ENCODE measurements around the gene PCDHA7. TPM values are rescaled to one million over a fixed set of nuclear protein-coding genes. Genes with fewer than 3 reads are reported as not detected.
"Not testable (repeated sequence)": the region's sequence is repeated elsewhere in the genome, so short reads cannot be mapped to it uniquely, and the experiment has no call there.

PCDHA7 gene
- total and polyA plus RNA-seq, 2 of the 4 experiments (the other 2 are of a cell fraction) = 0.10 to 0.18 TPM

DNA sequence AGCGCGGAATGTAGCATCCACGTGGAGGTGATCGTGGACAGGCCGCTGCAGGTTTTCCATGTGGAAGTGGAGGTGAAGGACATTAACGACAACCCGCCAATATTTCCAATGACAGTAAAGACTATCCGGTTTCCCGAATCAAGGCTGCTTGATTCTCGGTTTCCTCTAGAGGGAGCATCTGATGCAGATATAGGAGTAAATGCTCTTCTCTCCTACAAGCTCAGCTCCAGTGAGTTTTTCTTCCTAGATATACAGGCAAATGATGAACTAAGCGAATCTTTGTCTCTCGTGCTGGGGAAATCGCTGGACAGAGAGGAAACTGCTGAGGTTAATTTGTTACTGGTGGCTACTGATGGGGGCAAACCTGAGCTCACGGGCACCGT lies 38.8 kb upstream of the PCDHA7 start:
- no peak overlapping the region for H3K14ac ChIP-seq (replicated peaks; ENCODE audit: low read depth, low read length)
- no peak overlapping the region for H3K27ac ChIP-seq (ENCODE audit: insufficient read depth, low read length)
- no peak overlapping the region for H3K4me3 ChIP-seq (ENCODE audit: insufficient read depth, low read depth, low read length)
- WGBS, 2 experiments (ENCODE audit: extremely low coverage in 2 of 2, insufficient read length in 1 of 2) = no CpG with 5 or more reads among the region's 15 CpGs
- H2BK15ac ChIP-seq (ENCODE audit: low read depth, low read length) = no peak overlapping the region
- in situ Hi-C loops (cut with MboI; ENCODE audit: low sequenced_read_pairs) = no loop called here
- H2AK5ac ChIP-seq (ENCODE audit: low read depth, low read length) = no peak overlapping the region
- no peak overlapping the region for H2BK120ac ChIP-seq (ENCODE audit: low read depth, low read length)
- no peak overlapping the region for H3K56ac ChIP-seq (ENCODE audit: extremely low read depth, insufficient read depth, low read length)
- H3K23ac ChIP-seq (ENCODE audit: low read depth, low read length) = no peak overlapping the region
- H3K18ac ChIP-seq (ENCODE audit: low read depth, low read length) = no peak overlapping the region
- no peak overlapping the region for H2AK9ac ChIP-seq (replicated peaks; ENCODE audit: low read depth, low read length, poor library complexity)
- H3K4me1 ChIP-seq (ENCODE audit: control insufficient read depth, insufficient read depth, low read length) = no peaks in the 10 kb centered on the region
- no peak overlapping the region for H3K4ac ChIP-seq (ENCODE audit: low read depth, low read length)
- H3K36me3 ChIP-seq (ENCODE audit: control insufficient read depth, insufficient read depth, low read length) = no peaks in the 10 kb centered on the region
- no peak overlapping the region for H3K9ac ChIP-seq (ENCODE audit: low read depth, low read length)
- no peak overlapping the region for H2BK20ac ChIP-seq (ENCODE audit: low read depth, low read length)
- H2AFZ ChIP-seq (replicated peaks; ENCODE audit: low read length, poor library complexity) = no peak overlapping the region
- BruUV-seq (replicated peaks) = no TSS peak
- no peak for TF ChIP-seq RFX5 (IDR thresholded peaks at IDR 0.05; ENCODE audit: low read depth, low read length)
- TF ChIP-seq, protein P1, sequence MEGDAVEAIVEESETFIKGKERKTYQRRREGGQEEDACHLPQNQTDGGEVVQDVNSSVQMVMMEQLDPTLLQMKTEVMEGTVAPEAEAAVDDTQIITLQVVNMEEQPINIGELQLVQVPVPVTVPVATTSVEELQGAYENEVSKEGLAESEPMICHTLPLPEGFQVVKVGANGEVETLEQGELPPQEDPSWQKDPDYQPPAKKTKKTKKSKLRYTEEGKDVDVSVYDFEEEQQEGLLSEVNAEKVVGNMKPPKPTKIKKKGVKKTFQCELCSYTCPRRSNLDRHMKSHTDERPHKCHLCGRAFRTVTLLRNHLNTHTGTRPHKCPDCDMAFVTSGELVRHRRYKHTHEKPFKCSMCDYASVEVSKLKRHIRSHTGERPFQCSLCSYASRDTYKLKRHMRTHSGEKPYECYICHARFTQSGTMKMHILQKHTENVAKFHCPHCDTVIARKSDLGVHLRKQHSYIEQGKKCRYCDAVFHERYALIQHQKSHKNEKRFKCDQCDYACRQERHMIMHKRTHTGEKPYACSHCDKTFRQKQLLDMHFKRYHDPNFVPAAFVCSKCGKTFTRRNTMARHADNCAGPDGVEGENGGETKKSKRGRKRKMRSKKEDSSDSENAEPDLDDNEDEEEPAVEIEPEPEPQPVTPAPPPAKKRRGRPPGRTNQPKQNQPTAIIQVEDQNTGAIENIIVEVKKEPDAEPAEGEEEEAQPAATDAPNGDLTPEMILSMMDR (conservative IDR thresholded peaks at IDR 0.05; ENCODE audit: low read depth, low read length) = 0 out of 2 replicates have a peak, but pooled peaks have one; percentile 7
- DNase-seq (no peak), ATAC-seq (ENCODE audit: low read depth) (no peak)
- H3K79me1 ChIP-seq (ENCODE audit: low read depth in 1 of 2, low read length in 2 of 2) = no peaks in the 10 kb centered on the region
- CTCF ChIA-PET = no interaction called here
- H3K27me3 ChIP-seq (ENCODE audit: control insufficient read depth, insufficient read depth, low read length) = no peaks in the 10 kb centered on the region
- H3K9me1 ChIP-seq (ENCODE audit: insufficient read depth, low read length) = no peaks in the 10 kb centered on the region
- H4K20me1 ChIP-seq (ENCODE audit: insufficient read depth, low read length) = no peaks in the 10 kb centered on the region
- POLR2A ChIA-PET (ENCODE audit: unreplicated experiment) = no interaction called here
- dilution Hi-C loops (cut with HindIII; ENCODE audit: low sequenced_read_pairs, unreplicated experiment) = no loop called here
- intact Hi-C loops (cut with micrococcal nuclease) = no loop called here
- no peak overlapping the region for H4K8ac ChIP-seq (ENCODE audit: low read depth in 2 of 2, low read length in 2 of 2)
- no peak overlapping the region for H4K91ac ChIP-seq (ENCODE audit: insufficient read depth, low read depth, low read length)
- H3K9me3 ChIP-seq (ENCODE audit: control insufficient read depth, insufficient read depth, low read length) = peaks cover 14% of the 10 kb centered on the region
- H2BK5ac ChIP-seq (ENCODE audit: low read depth, low read length, poor library complexity, severe bottlenecking) = no peak overlapping the region
- no peak overlapping the region for H4K5ac ChIP-seq (ENCODE audit: low read depth, low read length)
- no peak overlapping the region for H3K4me2 ChIP-seq (ENCODE audit: low read depth, low read length)

DNA sequence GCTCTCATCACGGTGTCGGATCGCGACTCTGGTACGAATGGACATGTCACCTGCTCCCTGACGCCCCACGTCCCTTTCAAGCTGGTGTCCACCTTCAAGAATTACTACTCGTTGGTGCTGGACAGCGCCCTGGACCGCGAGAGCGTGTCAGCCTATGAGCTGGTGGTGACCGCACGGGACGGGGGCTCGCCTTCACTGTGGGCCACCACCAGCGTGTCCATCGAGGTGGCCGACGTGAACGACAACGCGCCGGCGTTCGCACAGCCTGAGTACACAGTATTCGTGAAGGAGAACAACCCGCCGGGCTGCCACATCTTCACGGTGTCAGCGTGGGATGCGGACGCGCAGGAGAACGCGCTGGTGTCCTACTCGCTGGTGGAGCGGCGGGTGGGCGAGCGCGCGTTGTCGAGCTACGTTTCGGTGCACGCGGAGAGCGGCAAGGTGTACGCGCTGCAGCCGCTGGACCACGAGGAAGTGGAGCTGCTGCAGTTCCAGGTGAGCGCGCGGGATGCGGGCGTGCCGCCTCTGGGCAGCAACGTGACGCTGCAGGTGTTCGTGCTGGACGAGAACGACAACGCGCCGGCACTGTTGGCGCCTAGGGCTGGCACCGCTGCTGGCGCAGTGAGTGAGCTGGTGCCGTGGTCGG lies 37.9 kb upstream of the PCDHA7 start:
- H3K4ac ChIP-seq (ENCODE audit: low read depth, low read length); H2BK15ac ChIP-seq (ENCODE audit: low read depth, low read length); H4K5ac ChIP-seq (ENCODE audit: low read depth, low read length); H3K27ac ChIP-seq (ENCODE audit: insufficient read depth, low read length); H3K14ac ChIP-seq (replicated peaks; ENCODE audit: low read depth, low read length); H3K9me1 ChIP-seq (ENCODE audit: insufficient read depth, low read length); H3K4me3 ChIP-seq (ENCODE audit: insufficient read depth, low read depth, low read length); H3K27me3 ChIP-seq (ENCODE audit: control insufficient read depth, insufficient read depth, low read length); H3K79me1 ChIP-seq (ENCODE audit: low read depth in 1 of 2, low read length in 2 of 2); H2BK5ac ChIP-seq (ENCODE audit: low read depth, low read length, poor library complexity, severe bottlenecking); H3K9ac ChIP-seq (ENCODE audit: low read depth, low read length); H4K91ac ChIP-seq (ENCODE audit: insufficient read depth, low read depth, low read length); H3K18ac ChIP-seq (ENCODE audit: low read depth, low read length); H2AFZ ChIP-seq (replicated peaks; ENCODE audit: low read length, poor library complexity); BruUV-seq (replicated peaks); H2AK5ac ChIP-seq (ENCODE audit: low read depth, low read length); intact Hi-C loops (cut with micrococcal nuclease); in situ Hi-C loops (cut with MboI; ENCODE audit: low sequenced_read_pairs); H2BK120ac ChIP-seq (ENCODE audit: low read depth, low read length); H2AK9ac ChIP-seq (replicated peaks; ENCODE audit: low read depth, low read length, poor library complexity); ATAC-seq (ENCODE audit: low read depth); H3K4me2 ChIP-seq (ENCODE audit: low read depth, low read length); H3K56ac ChIP-seq (ENCODE audit: extremely low read depth, insufficient read depth, low read length); H3K36me3 ChIP-seq (ENCODE audit: control insufficient read depth, insufficient read depth, low read length); dilution Hi-C loops (cut with HindIII; ENCODE audit: low sequenced_read_pairs, unreplicated experiment); H3K4me1 ChIP-seq (ENCODE audit: control insufficient read depth, insufficient read depth, low read length); CTCF ChIA-PET; POLR2A ChIA-PET (ENCODE audit: unreplicated experiment); H2BK20ac ChIP-seq (ENCODE audit: low read depth, low read length); DNase-seq; H4K8ac ChIP-seq (ENCODE audit: low read depth in 2 of 2, low read length in 2 of 2); H3K23ac ChIP-seq (ENCODE audit: low read depth, low read length); H4K20me1 ChIP-seq (ENCODE audit: insufficient read depth, low read length): not testable (repeated sequence)
- H3K9me3 ChIP-seq (ENCODE audit: control insufficient read depth, insufficient read depth, low read length) = peaks cover 16% of the 10 kb centered on the region
- WGBS, 2 experiments (ENCODE audit: extremely low coverage in 2 of 2, insufficient read length in 1 of 2) = 66% methylated on average over 52 of the region's 72 CpGs; no CpG with 5 or more reads in 1 of the 2 experiments

Measured in IMR-90 (cell line).